Endodermal cell (in vitro differentiated cells): ENCODE data around the gene REPS2. TPM values are rescaled to one million over a fixed set of nuclear protein-coding genes. Genes with fewer than 3 reads are reported as not detected.

Experiments used
- DNase-seq: peaks from one replicate; pipeline ENCODE4 v3.0.0-alpha.2; 2017
- H3K27ac ChIP-seq: 2 replicates; pipeline ENCODE4 v1.5.1; 2013; ENCODE audit warnings: mild to moderate bottlenecking, low read depth, low read length, moderate library complexity
- H3K27me3 ChIP-seq: 2 replicates; pipeline ENCODE4 v1.6.1; 2013; ENCODE audit warnings: mild to moderate bottlenecking, low read length, moderate library complexity; ENCODE audit not compliant: insufficient read depth, control insufficient read depth, poor library complexity, severe bottlenecking
- H3K36me3 ChIP-seq: 2 replicates; pipeline ENCODE4 v1.7.0; 2013; ENCODE audit warnings: mild to moderate bottlenecking, low read length, moderate library complexity; ENCODE audit not compliant: control insufficient read depth, insufficient read depth
- H3K4me1 ChIP-seq: one replicate; pipeline ENCODE4 v1.7.0; 2013; ENCODE audit warnings: low read length; ENCODE audit not compliant: control insufficient read depth, insufficient read depth
- H3K4me3 ChIP-seq: 2 replicates; pipeline ENCODE4 v1.5.1; 2013; ENCODE audit warnings: mild to moderate bottlenecking, low read length, moderate library complexity
- H3K9ac ChIP-seq: 2 replicates; pipeline ENCODE4 v1.6.1; 2013; ENCODE audit warnings: mild to moderate bottlenecking, low read length, moderate library complexity; ENCODE audit not compliant: poor library complexity, severe bottlenecking; ENCODE audit errors: extremely low read depth
- H3K9me3 ChIP-seq: 2 replicates; pipeline ENCODE4 v1.6.1; 2013; ENCODE audit warnings: mild to moderate bottlenecking, low read length, moderate library complexity; ENCODE audit not compliant: control insufficient read depth
- H3K27ac Mint-ChIP-seq: 2 replicates; pipeline ENCODE4 v1.8.0; 2020; ENCODE audit warnings: mixed read lengths
- H3K27me3 Mint-ChIP-seq: 2 replicates; pipeline ENCODE4 v1.8.0; 2021; ENCODE audit warnings: mild to moderate bottlenecking, mixed read lengths; ENCODE audit not compliant: insufficient read depth
- H3K36me3 Mint-ChIP-seq: 2 replicates; pipeline ENCODE4 v1.8.0; 2020; ENCODE audit warnings: low read depth, mixed read lengths
- H3K4me1 Mint-ChIP-seq: 2 replicates; pipeline ENCODE4 v1.8.0; 2020; ENCODE audit warnings: mixed read lengths
- H3K4me3 Mint-ChIP-seq: 2 replicates; pipeline ENCODE4 v1.8.0; 2020; ENCODE audit warnings: mild to moderate bottlenecking, moderate library complexity, mixed read lengths
- H3K9me3 Mint-ChIP-seq: 2 replicates; pipeline ENCODE4 v1.8.0; 2020; ENCODE audit warnings: mild to moderate bottlenecking, mixed read lengths
- WGBS, 2 experiments: methylation state at CpG; one replicate each; pipeline versions ENCODE4 v1.1.5 to v1.1.7; 2013; ENCODE audit warnings: missing lambda C conversion rate in 2 of 2, mixed read lengths in 1 of 2; ENCODE audit not compliant: insufficient coverage in 1 of 2, insufficient read length in 1 of 2; 5-methylcytosine and 5-hydroxymethylcytosine counted together
- total RNA-seq, 2 donors: library from RNA; stranded (reverse); fragmentation: NEBNext Ultra II Directional in 1 of 2; extraction: Animal tissue kit (Norgen Biotek cat#: 25700) in 1 of 2; gene quantifications; 2 replicates in 1 of 2; 3 replicates in 1 of 2; pipeline ENCODE4 v1.2.1, GENCODE V29; 2021
- TF ChIP-seq, protein P1 (sequence below): fragments of 200-600 bp; sonication (generic); conservative IDR thresholded peaks from 2 replicates; pipeline ENCODE4 v1.5.0; 2021; ENCODE audit warnings: antibody characterized with exemption, mild to moderate bottlenecking

The REPS2 gene
- total RNA-seq, 2 donors from 2014 or later, result 4.3 to 16.6 TPM

DNA sequence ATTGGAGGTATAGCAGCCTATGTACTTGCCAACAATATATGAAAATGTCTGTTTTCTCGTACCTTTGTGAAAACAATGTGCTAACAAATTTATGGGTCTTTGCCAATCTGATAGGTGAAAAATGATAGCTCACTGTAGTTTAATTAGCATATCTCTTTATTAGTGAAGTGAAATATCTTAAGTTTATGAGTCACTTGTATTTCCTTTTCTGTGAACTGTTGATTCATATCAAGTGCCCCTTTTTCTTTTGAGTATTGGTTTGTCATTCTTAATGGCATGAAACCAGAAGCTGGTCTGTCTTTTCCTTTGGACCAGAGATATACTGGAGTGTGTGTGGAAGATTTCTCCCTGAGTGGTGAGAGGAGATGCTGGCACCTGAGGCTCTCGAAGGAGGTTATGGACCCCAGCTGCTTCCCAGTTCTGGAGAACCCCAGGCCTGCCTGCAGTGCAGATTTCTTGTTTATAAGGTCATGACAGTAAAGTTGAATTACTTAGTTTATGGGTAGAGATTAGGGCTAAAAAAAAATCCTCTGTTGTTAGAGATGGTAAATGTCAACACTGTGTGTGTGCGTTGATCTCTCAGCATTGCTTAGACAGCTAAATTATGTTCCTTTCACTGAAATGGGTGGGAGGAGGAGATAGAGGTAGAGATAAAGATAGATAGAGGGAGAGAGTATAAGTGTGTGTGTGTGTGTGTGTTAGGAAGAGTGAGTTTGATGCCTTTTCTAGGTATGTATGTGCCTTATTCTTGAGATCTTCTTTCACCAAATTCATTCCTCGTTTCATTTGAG, 89.9 kb downstream of the REPS2 start:
- H3K9me3 ChIP-seq, result no peaks in the 10 kb centered on the region
- TF ChIP-seq, protein P1, sequence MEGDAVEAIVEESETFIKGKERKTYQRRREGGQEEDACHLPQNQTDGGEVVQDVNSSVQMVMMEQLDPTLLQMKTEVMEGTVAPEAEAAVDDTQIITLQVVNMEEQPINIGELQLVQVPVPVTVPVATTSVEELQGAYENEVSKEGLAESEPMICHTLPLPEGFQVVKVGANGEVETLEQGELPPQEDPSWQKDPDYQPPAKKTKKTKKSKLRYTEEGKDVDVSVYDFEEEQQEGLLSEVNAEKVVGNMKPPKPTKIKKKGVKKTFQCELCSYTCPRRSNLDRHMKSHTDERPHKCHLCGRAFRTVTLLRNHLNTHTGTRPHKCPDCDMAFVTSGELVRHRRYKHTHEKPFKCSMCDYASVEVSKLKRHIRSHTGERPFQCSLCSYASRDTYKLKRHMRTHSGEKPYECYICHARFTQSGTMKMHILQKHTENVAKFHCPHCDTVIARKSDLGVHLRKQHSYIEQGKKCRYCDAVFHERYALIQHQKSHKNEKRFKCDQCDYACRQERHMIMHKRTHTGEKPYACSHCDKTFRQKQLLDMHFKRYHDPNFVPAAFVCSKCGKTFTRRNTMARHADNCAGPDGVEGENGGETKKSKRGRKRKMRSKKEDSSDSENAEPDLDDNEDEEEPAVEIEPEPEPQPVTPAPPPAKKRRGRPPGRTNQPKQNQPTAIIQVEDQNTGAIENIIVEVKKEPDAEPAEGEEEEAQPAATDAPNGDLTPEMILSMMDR, result no peak
- WGBS, 2 experiments, result 97% methylated on average over 4 of the region's 4 CpGs; no CpG with 5 or more reads in 1 of the 2 experiments
- no peak overlapping the region for H3K27ac ChIP-seq
- H3K4me3 ChIP-seq, result no peak overlapping the region
- Mint-ChIP-seq H3K4me3 (no peak overlapping the region), H3K27ac (no peak overlapping the region), H3K27me3 (no peaks in the 10 kb centered on the region), H3K4me1 (peaks cover 8% of the 10 kb centered on the region), H3K36me3 (peaks cover 6% of the 10 kb centered on the region), H3K9me3 (peaks cover 3% of the 10 kb centered on the region)
- no peak for DNase-seq
- no peak overlapping the region for H3K9ac ChIP-seq
- no peaks in the 10 kb centered on the region for H3K4me1 ChIP-seq
- H3K27me3 ChIP-seq, result no peaks in the 10 kb centered on the region
- no peaks in the 10 kb centered on the region for H3K36me3 ChIP-seq

DNA sequence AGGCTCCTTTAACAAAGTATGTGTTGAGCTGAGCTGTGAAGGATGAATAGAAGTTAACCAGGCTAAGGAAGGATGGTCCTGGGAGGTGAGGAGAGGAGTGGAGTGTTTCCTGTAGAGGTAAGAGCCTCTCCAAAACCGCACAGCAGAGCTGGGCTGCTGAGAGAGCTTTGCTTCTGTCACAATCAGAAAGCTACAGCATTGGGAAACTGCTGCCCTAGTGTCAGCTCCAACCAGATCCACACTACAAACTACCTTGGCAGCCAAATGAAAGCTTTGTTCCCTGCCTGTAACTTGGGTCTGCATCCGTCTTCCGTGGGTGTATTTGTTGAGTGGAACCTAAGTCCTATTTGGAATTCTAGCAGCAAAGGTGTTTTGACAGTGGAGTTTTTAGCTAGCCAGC, 91.8 kb downstream of the REPS2 start:
- TF ChIP-seq, protein P1, result no peak

DNA sequence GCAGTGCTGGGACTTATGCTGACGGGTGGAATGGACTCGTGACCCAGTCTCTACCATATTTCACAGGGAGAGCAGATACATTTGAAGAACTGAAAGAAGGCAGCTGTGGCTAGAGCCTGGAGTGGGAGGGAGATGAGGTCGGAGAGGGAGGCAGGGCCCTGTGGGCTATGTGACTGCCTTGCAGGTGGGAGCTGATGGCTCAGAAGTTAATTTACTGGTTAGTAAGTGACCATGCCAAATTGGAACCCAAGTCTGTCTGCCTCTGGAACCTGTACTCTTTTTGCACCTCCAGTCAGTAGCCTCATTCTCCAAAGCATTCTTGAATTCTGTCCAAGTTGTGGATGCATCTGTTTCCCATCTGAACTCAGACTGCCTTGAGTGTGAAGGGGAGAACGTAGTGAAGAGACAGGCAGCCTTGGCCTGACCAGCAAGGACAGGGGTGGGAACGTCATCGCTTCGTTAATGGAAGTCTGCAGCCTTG, 92.3 kb downstream of the REPS2 start:
- no peaks in the 10 kb centered on the region for H3K4me1 ChIP-seq
- no peaks in the 10 kb centered on the region for H3K27me3 ChIP-seq
- no peak overlapping the region for H3K27ac ChIP-seq
- Mint-ChIP-seq H3K4me1 (no peaks in the 10 kb centered on the region), H3K4me3 (no peak overlapping the region), H3K27ac (no peak overlapping the region), H3K9me3 (peaks cover 3% of the 10 kb centered on the region), H3K36me3 (peaks cover 10% of the 10 kb centered on the region), H3K27me3 (no peaks in the 10 kb centered on the region)
- H3K9ac ChIP-seq, result no peak overlapping the region
- no peak overlapping the region for H3K4me3 ChIP-seq
- TF ChIP-seq, protein P1, result no peak
- no peak for DNase-seq
- no peaks in the 10 kb centered on the region for H3K9me3 ChIP-seq
- H3K36me3 ChIP-seq, result no peaks in the 10 kb centered on the region
- WGBS, 2 experiments, result 83% methylated on average over 4 of the region's 7 CpGs; no CpG with 5 or more reads in 1 of the 2 experiments

More for the DNA sequence above, 91.8 kb downstream of the REPS2 start:
- peaks cover 3% of the 10 kb centered on the region for H3K9me3 Mint-ChIP-seq
- H3K4me3 Mint-ChIP-seq, result no peak overlapping the region
- H3K4me1 Mint-ChIP-seq, result no peaks in the 10 kb centered on the region
- H3K27me3 Mint-ChIP-seq, result no peaks in the 10 kb centered on the region
- Histone ChIP-seq H3K4me1 (no peaks in the 10 kb centered on the region), H3K9ac (no peak overlapping the region), H3K4me3 (no peak overlapping the region), H3K36me3 (no peaks in the 10 kb centered on the region), H3K27me3 (no peaks in the 10 kb centered on the region), H3K27ac (no peak overlapping the region), H3K9me3 (no peaks in the 10 kb centered on the region)
- DNase-seq, result no peak
- 94% methylated on average over 3 of the region's 3 CpGs; no CpG with 5 or more reads in 1 of the 2 experiments for WGBS, 2 experiments
- H3K36me3 Mint-ChIP-seq, result peaks cover 6% of the 10 kb centered on the region
- no peak overlapping the region for H3K27ac Mint-ChIP-seq
